GM21619 (cell line): Measurements from ENCODE around the gene GPX7.
"Not testable (repeated sequence)": the region's sequence is repeated elsewhere in the genome, so short reads cannot be mapped to it uniquely, and the experiment has no call there.

ENCODE experiments used
- ATAC-seq: cut with Tn5 transposase; IDR thresholded peaks from one replicate; pipeline ENCODE4 v1.9.1; 2021; ENCODE audit not compliant: unreplicated experiment

The GPX7 gene

DNA sequence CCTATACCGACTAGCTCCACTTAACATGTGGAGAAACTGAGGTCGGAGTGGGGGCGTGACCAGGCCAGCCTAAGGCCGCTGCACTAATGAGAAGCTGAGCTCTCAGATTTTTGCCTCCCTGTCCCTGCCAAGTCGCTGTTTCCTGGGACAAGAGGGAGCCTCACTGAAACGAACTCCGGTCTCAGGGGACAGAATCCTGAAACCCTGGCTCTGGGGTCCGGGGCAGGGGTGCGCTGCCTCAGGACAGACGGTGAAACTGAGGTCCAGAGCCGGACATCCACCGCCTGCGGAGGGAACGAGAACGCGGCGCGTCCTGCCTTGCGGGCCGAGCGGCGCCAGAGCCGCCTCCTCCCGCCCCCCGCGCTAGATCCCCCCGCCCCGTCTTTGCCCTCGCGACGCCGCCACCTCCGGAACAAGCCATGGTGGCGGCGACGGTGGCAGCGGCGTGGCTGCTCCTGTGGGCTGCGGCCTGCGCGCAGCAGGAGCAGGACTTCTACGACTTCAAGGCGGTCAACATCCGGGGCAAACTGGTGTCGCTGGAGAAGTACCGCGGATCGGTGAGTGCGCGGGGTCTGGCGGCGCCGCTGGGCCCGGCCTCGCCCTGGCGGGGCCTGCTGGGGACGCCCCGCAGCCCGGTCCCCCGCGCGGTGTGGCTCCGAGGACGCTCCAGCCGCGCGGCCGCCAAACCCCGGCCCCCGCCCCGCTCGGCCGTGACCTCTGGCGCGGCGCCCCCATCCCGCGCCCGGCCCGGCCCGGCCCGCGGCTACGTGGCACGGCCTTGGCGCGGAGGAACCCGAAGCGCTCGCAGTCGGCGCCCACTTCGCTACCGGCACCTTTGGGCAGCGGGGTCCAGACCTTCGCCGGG, at the start of gene GPX7:
Gene GPX7, plus strand, starts transcription at position 381 of the 865 bp plus-strand sequence. Its CDS starts 39 bp downstream, at position 420.
- no peak for ATAC-seq

DNA sequence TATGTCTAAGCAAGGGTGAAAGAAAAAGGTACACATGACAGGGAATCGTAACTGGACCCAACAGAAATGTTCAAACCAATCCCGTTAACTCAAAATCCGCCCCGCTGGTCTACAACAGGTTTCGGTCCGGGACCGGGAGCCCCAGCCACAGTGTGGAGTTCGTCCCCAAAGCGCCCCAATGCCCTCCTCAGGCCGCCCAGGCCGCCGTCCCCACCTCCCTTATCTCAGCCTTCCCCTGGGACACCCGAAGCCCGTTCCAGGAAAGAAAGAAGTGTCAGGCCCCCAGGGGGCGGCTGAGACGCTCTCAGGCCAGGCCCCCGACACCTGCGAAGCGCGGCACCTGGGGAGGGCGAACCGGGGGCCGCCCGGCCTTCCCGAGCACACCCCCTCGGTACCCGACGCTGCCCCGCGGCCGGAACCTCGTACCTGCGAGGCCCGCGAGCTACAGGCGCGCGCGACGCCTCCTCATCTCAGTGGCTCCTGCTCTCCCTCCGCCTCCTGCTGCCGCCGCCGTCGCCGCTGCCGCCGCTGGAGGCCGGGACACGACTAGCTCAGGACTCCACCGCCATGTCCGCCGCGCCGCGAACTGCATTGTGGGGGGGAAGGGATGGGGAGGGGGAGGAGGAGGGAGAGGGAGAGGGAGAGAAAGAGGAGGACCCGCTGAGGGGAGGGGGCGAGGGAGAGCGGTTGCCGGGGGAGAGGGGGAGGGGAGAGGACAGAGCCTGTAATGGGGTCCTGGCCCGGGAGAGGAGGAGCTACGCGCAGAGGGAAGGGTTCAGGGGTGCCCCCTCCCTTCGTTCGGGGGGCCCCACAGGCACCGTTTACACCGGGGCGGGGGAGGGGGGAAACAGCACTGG, 49.4 kb upstream of the GPX7 start, which contains the start of gene TUT4:
Gene TUT4, minus strand, starts transcription at position 588 of the 857 bp plus-strand sequence. CDS start 26,812 bp downstream, outside the sequence.
- peak; percentile 44 for ATAC-seq

GRCh38 chr1:52553362-52554266, 48.6 kb upstream of the GPX7 start:
- ATAC-seq = peak; percentile 57

DNA sequence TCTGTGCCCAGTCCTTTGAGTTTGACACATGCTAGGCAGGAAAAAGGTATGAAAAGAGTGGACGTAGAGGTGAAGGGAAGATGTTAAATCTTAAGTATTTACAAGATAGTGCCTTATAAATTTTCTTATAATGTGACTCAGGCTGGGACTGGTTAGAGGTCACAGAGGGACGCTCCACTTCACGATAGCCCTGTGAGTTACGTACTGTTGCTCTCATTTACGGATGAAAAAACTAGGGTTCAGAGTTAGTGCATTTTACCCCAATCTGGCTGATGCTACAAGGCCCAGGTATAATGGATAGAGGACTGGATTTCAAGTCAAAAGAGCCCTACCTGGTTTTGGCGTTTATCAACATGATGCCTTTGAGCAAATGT, 47.9 kb upstream of the GPX7 start:
- no peak for ATAC-seq

DNA sequence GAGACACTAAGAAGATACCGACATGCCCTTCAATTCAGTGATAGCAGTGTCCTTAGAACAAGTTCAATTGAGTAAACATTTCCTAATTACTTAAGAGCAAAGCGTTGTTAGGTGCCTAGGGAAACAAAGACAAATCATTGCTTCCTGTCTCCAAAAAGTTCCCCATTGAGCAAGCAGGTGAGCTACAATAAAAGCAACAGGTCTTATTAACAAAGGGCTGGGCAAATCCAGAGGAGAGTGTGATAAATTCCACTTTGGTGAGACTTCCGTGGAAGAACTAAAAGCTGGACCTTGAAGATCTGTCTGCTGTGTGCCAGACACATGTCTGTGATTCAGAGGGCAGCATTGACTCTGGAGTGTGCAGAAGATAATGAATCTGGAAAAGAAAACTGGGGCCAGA, 47.4 kb upstream of the GPX7 start:
- no peak for ATAC-seq

GRCh38 chr1:52556641-52557360, 45.4 kb upstream of the GPX7 start:
- ATAC-seq = no peak

DNA sequence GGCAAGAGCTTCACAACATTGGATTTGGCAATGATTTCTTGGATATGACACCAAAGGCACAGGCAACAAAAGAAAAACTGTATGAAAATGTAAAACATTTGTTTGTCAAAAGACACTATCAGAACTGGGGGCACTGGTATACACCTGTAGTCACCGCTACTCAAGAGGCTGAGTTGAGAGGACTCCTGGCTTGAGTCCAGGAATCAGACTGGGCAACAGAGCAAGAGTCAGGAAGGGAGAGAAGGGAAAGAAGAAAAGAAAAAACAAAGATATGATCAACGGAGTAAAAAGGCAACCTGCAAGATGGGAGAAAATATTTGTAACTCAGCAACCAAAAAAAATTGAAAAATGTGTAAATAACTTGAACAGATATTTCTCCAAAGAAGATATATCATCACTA, 43.2 kb upstream of the GPX7 start:
- no peak for ATAC-seq

DNA sequence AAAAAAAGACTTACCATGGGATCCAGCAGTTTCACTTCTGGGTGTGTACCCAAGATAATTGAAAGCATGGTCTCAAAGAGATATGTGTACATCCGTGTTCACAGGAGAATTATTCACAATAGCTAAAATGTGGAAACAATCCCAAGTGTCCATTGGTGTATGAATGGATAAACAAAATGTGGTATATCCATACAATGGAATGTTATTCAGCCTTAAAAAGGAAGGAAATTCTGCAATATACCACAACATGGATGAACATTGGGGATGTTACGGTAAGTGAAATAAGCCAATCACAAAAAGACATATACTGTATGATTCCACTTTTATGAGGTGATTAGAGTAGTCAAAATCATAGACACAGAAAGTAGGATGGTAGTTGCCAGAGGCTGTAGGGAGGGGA, 42.3 kb upstream of the GPX7 start:
- ATAC-seq = no peak

GRCh38 chr1:52562766-52563165, 39.4 kb upstream of the GPX7 start:
- no peak for ATAC-seq

DNA sequence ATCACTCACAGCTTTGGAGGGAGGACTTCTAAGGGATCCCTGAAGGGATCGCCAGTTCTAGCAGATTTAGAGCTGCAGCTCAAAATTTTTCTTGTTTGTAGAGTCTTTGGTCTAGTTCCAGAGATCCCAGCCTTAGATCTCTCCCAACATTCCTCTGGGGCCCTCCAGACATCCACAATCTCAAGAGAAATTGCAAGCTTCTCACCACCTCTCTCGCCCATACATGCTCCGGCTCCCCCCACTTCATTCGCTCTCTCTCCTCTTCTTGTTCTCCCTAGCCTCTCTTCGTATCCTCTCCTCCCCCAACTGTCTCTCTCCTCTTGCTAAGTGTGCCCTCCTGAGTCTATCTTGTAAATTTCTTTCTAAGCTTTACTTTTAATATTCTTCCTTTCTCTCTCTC, 34.2 kb upstream of the GPX7 start:
- ATAC-seq = no peak

DNA sequence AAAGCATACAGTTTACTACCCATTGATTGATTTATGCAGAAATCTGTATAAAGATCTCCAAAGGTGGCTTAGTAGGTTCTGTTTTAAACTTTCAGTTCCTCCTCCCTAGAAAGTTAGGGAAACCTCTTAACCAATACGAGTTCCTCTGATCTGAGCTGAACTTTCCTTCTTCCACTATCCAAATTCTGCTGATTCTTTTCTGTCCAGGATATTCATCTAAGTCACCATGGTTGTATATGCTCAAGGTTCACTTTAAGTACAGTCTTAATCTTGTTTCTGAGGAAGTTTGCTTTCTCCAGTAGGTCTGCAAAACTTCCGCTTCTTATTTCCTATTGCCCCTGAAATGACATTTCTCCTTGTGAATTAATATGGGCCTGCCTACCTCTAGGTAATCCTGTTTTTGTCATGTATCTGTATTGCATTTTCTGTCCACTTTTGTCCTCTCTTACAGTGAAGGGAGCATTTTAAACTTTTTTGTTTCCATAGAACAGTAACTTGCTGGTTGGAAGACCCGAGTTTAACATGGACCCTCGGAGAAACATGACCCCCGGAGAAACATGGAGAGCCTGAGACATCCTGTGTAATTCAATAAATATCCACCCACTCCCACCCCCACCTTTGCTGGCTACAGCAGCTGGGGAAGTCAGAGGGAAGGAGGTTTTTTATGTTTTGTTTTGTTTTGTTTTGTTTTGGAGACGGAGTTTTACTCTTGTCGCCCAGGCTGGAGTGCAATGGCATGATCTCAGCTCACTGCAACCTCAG, 32.5 kb upstream of the GPX7 start:
- no peak for ATAC-seq

- no peak for ATAC-seq
Observed at GRCh38 chr1:52571783-52572182, 30.4 kb upstream of the GPX7 start.

DNA sequence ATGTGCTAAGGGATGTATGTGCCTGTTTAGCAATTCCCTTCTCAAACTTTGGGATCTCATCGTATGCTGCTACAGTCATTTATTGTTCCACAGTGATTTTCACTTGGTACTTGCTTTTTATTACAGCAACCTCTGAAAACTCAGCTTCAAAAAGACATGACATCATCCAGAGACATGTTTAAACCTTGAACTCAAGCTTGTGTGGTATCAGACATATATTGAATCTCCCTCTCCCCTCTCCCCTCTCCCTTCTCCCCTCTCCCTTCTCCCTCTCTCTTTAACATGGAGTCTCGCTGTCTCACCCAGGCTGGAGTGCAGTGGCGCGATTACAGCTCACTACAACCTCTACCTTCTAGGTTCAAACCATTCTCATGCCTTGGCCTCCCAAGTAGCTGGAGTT, 29.8 kb upstream of the GPX7 start:
- no peak for ATAC-seq

DNA sequence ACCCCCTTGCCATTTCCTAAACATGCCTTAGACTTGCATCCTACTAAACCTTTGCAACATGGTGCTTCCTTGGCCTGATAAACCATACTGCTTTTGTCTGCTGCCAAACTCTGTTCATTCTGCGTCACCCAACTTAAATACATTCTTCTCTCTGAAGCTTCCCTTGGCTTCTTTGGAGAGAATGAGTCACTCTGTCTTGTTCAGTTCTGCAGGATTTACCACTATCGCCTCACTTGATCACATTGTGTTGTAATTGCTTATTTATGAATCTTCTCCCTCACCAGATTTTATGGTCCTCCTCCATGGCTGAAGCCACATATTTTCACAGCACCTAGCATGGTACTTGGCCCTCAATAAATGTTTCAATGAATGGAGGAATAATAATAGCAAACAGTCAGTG, 27.6 kb upstream of the GPX7 start:
- no peak for ATAC-seq

DNA sequence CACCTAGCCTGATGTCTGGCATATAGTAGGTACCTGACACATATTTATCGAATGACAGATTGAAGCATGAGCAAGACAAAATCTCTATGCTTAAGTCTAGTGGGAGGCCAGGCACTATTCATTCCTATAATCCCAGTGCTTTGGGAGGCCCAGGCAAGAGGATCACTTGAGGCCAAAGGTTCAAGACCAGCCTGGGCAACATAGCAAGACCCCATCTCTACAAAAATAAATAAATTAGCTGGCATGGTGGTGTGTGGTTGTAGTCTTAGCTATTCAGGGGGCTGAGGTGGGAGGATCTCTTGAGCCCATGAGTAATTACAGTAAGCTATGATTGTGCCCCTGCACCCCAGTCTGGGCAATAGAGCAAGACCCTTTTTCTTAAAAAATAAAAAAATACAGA, 26.1 kb upstream of the GPX7 start:
- ATAC-seq = no peak

- ATAC-seq = not testable (repeated sequence)
Observed at GRCh38 chr1:52578066-52578465, 24.1 kb upstream of the GPX7 start.

- no peak for ATAC-seq
Observed at GRCh38 chr1:52579415-52579814, 22.8 kb upstream of the GPX7 start.

GRCh38 chr1:52580283-52580682, 21.9 kb upstream of the GPX7 start:
- no peak for ATAC-seq

DNA sequence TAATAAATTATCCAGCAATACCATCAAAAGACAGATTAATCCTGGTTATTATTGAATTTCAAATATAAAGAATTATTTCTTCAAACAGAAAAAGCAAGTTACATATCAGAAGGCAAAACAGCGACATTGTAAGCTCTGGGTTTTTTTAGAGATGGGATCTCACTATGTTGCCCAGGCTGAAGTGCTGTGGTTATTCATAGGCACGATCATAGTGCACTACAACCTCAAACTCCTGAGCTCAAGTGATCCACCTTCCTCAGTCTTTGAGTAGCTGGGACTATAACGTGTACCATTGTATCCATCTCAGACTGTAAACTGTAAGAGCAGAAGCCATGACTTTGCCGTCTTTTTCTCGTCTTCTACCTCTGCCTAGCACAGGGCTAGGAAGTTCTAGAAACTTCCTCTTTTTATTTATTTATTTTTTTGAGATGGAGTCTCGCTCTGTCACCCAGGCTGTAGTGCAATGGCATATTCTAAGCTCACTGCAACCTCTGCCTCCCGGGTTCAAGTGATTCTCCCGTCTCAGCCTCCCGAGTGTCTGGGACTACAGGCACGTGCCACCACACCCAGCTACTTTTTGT, 20.0 kb upstream of the GPX7 start:
- ATAC-seq = no peak
